A673 (cell line): ENCODE data around the gene SLC7A6. TPM values are rescaled to one million over a fixed set of nuclear protein-coding genes. Genes with fewer than 3 reads are reported as not detected.

Experiments used
- BruUV-seq: library from RNA; stranded (reverse); fragments of 400-500 nt; replicated peaks from 2 replicates; lab custom pipeline; 2021; lab: Mats Ljungman, UMichigan
- CTCF ChIA-PET: fragments of 300-600 bp; sonication (Branson Sonifier 250); formaldehyde crosslinking; loops from one replicate; lab custom pipeline; 2022; ENCODE audit warnings: antibody characterized with exemption; lab: Charles Lee
- POLR2A ChIA-PET: fragments of 300-600 bp; sonication (Branson Sonifier 250); formaldehyde crosslinking; loops from one replicate; lab custom pipeline; 2022; ENCODE audit warnings: antibody characterized with exemption; ENCODE audit not compliant: low non-redundant PET; lab: Charles Lee
- DNase-seq: peaks from one replicate; pipeline ENCODE4 v3.0.0-alpha.2; 2015; ENCODE audit warnings: low spot score
- H3K27ac ChIP-seq: fragments of 200-600 bp; sonication (generic); 2 replicates; pipeline ENCODE4 v1.5.1; 2016; ENCODE audit warnings: mixed run types, low read depth, mild to moderate bottlenecking, mixed read lengths, antibody characterized with exemption, low read length; ENCODE audit not compliant: poor library complexity, severe bottlenecking
- H3K27me3 ChIP-seq: fragments of 200-600 bp; sonication (generic); replicated peaks from 2 replicates; pipeline ENCODE4 v1.6.1; 2017; ENCODE audit warnings: mixed run types, low read depth, mild to moderate bottlenecking, mixed read lengths, antibody characterized with exemption, low read length; ENCODE audit not compliant: insufficient read depth, poor library complexity
- H3K36me3 ChIP-seq: fragments of 200-600 bp; sonication (generic); 2 replicates; pipeline ENCODE4 v1.6.1; 2016; ENCODE audit warnings: mixed run types, mild to moderate bottlenecking, mixed read lengths, antibody characterized with exemption, low read length; ENCODE audit not compliant: insufficient read depth, poor library complexity, severe bottlenecking
- H3K4me1 ChIP-seq: fragments of 200-600 bp; sonication (generic); 2 replicates; pipeline ENCODE4 v1.6.1; 2017; ENCODE audit warnings: mixed run types, mild to moderate bottlenecking, mixed read lengths, antibody characterized with exemption, low read length; ENCODE audit not compliant: insufficient read depth, poor library complexity, severe bottlenecking
- H3K4me3 ChIP-seq: fragments of 200-600 bp; sonication (generic); 2 replicates; pipeline ENCODE4 v1.5.1; 2016; ENCODE audit warnings: low read depth, mixed run types, mild to moderate bottlenecking, mixed read lengths, low read length; ENCODE audit not compliant: poor library complexity, severe bottlenecking
- H3K9me3 ChIP-seq: fragments of 200-600 bp; sonication (generic); 2 replicates; pipeline ENCODE4 v1.6.1; 2016; ENCODE audit warnings: mixed run types, low read depth, mild to moderate bottlenecking, mixed read lengths, antibody characterized with exemption, low read length; ENCODE audit not compliant: poor library complexity, severe bottlenecking
- CTCF ChIP-seq: fragments of 300-800, 200-600 bp; sonication (generic); conservative IDR thresholded peaks from 2 replicates; pipeline ENCODE4 v1.5.1; 2017; ENCODE audit warnings: low read depth, mild to moderate bottlenecking, antibody characterized with exemption, low read length, moderate library complexity, mixed read lengths
- EZH2 ChIP-seq: fragments of 200-600 bp; sonication (generic); IDR thresholded peaks from 2 replicates; pipeline ENCODE4 v1.6.1; 2017; ENCODE audit warnings: borderline replicate concordance, low read depth, mild to moderate bottlenecking, mixed read lengths, antibody characterized with exemption, low read length; ENCODE audit not compliant: poor library complexity, severe bottlenecking
- intact Hi-C: fragments of 100-400 bp; cut with micrococcal nuclease; formaldehyde crosslinking; loops from one replicate; pipeline ENCODE4 v1.10.0; 2022; ENCODE audit not compliant: unreplicated experiment
- total RNA-seq: library from RNA; stranded (reverse); gene quantifications from 2 replicates; pipeline ENCODE4 v1.2.3, GENCODE V29; 2021

SLC7A6 gene
- total RNA-seq, 1 experiment from 2014 or later: 58.7 TPM

- Histone ChIP-seq H3K4me1 (no peaks in the 10 kb centered on the region), H3K9me3 (no peaks in the 10 kb centered on the region), H3K27ac (no peak overlapping the region), H3K4me3 (no peak overlapping the region), H3K36me3 (peaks cover 12% of the 10 kb centered on the region), H3K27me3 (no peaks in the 10 kb centered on the region)
- TF ChIP-seq EZH2 (no peak), CTCF (no peak)
- BruUV-seq: no TSS peak
- CTCF ChIA-PET: no interaction called here
- POLR2A ChIA-PET: interaction anchor here (0.6 kb wide), 1 partner anchor 374 kb away, joined by 4 read pairs; no protein-coding TSS in a partner anchor
- DNase-seq: no peak
- intact Hi-C loops: no loop called here
Observed at GRCh38 chr16:68283801-68284598, 19.7 kb downstream of the SLC7A6 start.

- Histone ChIP-seq H3K4me3 (no peak overlapping the region), H3K36me3 (peaks cover 12% of the 10 kb centered on the region), H3K27ac (no peak overlapping the region), H3K27me3 (no peaks in the 10 kb centered on the region), H3K9me3 (no peaks in the 10 kb centered on the region), H3K4me1 (peaks cover 8% of the 10 kb centered on the region)
- ChIA-PET POLR2A (no interaction called here), CTCF (no interaction called here)
- intact Hi-C loops: no loop called here
- BruUV-seq: no TSS peak
- TF ChIP-seq CTCF (no peak), EZH2 (no peak)
- DNase-seq: no peak
Observed at GRCh38 chr16:68284847-68285246, 20.5 kb downstream of the SLC7A6 start.

- ChIA-PET POLR2A (no interaction called here), CTCF (interaction anchor here (0.7 to 0.9 kb wide), 2 partner anchors 22 to 58 kb away, joined by 3 to 4 read pairs; no protein-coding TSS in a partner anchor)
- no peak overlapping the region for H3K27ac ChIP-seq
- no peak for DNase-seq
- no peak for TF ChIP-seq CTCF
- no peak for TF ChIP-seq EZH2
- no peaks in the 10 kb centered on the region for H3K9me3 ChIP-seq
- BruUV-seq: no TSS peak
- H3K36me3 ChIP-seq: peaks cover 12% of the 10 kb centered on the region
- H3K27me3 ChIP-seq: no peaks in the 10 kb centered on the region
- no peak overlapping the region for H3K4me3 ChIP-seq
- intact Hi-C loops: no loop called here
- H3K4me1 ChIP-seq: peaks cover 15% of the 10 kb centered on the region
Observed at GRCh38 chr16:68285683-68286082, 21.4 kb downstream of the SLC7A6 start.
